Measurements from ENCODE around the gene SSBP1. TPM values are rescaled to one million over a fixed set of nuclear protein-coding genes. Genes with fewer than 3 reads are reported as not detected.

The SSBP1 gene
- total and polyA plus RNA-seq, 2 of the 8 experiments (the other 6 are each of a cell fraction or from before 2014, with no cell fraction given) = 136 to 254 TPM

GRCh38 chr7:141792526-141792925, 54.4 kb downstream of the SSBP1 start:
- no peaks in the 10 kb centered on the region for H4K20me1 ChIP-seq (replicated peaks in 1 of 2; ENCODE audit: control insufficient read depth in 1 of 2, insufficient read depth in 2 of 2, low read length in 2 of 2)
- no peak overlapping the region for H2AK5ac ChIP-seq (ENCODE audit: low read depth, low read length)
- H3K4ac ChIP-seq (replicated peaks; ENCODE audit: insufficient read length, low read depth, low read length) = no peak overlapping the region
- no peak overlapping the region for H4K8ac ChIP-seq (ENCODE audit: extremely low read depth, insufficient read depth, low read length)
- no peak overlapping the region for H2BK20ac ChIP-seq (ENCODE audit: low read length)
- H3K4me2 ChIP-seq (ENCODE audit: insufficient read depth in 1 of 2, low read depth in 2 of 2, low read length in 2 of 2) = no peak overlapping the region
- no peak overlapping the region for H2BK5ac ChIP-seq (ENCODE audit: low read depth, low read length)
- H4K91ac ChIP-seq (replicated peaks; ENCODE audit: insufficient read length, low read length) = no peak overlapping the region
- H3K9me3 ChIP-seq (ENCODE audit: insufficient read depth in 2 of 2, low read depth in 1 of 2, low read length in 1 of 2) = no peaks in the 10 kb centered on the region
- H2BK120ac ChIP-seq (replicated peaks; ENCODE audit: low read depth, low read length) = no peak overlapping the region
- DNase-seq (ENCODE audit: low read depth in 1 of 2, low spot score in 2 of 2) (no peak), FAIRE-seq (no peak)
- H3K79me2 ChIP-seq (ENCODE audit: control insufficient read depth in 1 of 2, insufficient read depth in 2 of 2, low read length in 2 of 2) = no peaks in the 10 kb centered on the region
- H3K36me3 ChIP-seq (ENCODE audit: control insufficient read depth in 2 of 4, insufficient read depth in 4 of 4, low read length in 3 of 4) = peaks cover 0 to 19% (median 6%) of the 10 kb centered on the region in 4 experiments; a peak in 3 of 8 replicates
- H2AFZ ChIP-seq (ENCODE audit: low read length) = no peak overlapping the region
- no peak overlapping the region for H3K9ac ChIP-seq (replicated peaks in 1 of 4; ENCODE audit: extremely low read depth in 1 of 4, low read depth in 3 of 4, low read length in 3 of 4)
- no peak overlapping the region for H2BK15ac ChIP-seq (ENCODE audit: low read length)
- no peaks in the 10 kb centered on the region for H3K79me1 ChIP-seq (ENCODE audit: low read depth, low read length)
- ChIA-PET POLR2A (ENCODE audit: partially characterized antibody) (no interaction called here), CTCF (ENCODE audit: partially characterized antibody) (interaction anchor here (0.7 kb wide), 1 partner anchor 31 kb away, joined by 3 read pairs; no protein-coding TSS in a partner anchor)
- no peaks in the 10 kb centered on the region for H3K23me2 ChIP-seq (ENCODE audit: low read depth, low read length)
- no peak overlapping the region for H3K23ac ChIP-seq (ENCODE audit: insufficient read length)
- H2BK12ac ChIP-seq (ENCODE audit: low read depth, low read length) = no peak overlapping the region
- WGBS, 2 experiments (ENCODE audit: extremely low coverage in 1 of 2, insufficient coverage in 1 of 2, insufficient read length in 1 of 2, insufficient replicate concordance in 2 of 2, low coverage in 1 of 2, low lambda C conversion rate in 2 of 2, missing lambda C conversion rate in 1 of 2) = 86% methylated on average over 2 of the region's 2 CpGs; no CpG with 5 or more reads in 1 of the 2 experiments
- no peak overlapping the region for H4K5ac ChIP-seq (ENCODE audit: insufficient read length, low read depth, low read length)
- H3K14ac ChIP-seq (ENCODE audit: insufficient read length) = no peak overlapping the region
- no peak overlapping the region for H3K56ac ChIP-seq (replicated peaks; ENCODE audit: insufficient read length, low read depth, low read length)
- no peak overlapping the region for H3K27ac ChIP-seq (ENCODE audit: low read depth, low read length)
- H3K27me3 ChIP-seq (replicated peaks in 1 of 4; ENCODE audit: control insufficient read depth in 3 of 4, extremely low read depth in 1 of 4, insufficient read depth in 3 of 4, low read length in 3 of 4) = no peaks in the 10 kb centered on the region
- no peaks in the 10 kb centered on the region for H3K4me1 ChIP-seq (replicated peaks in 1 of 4; ENCODE audit: control insufficient read depth in 3 of 4, insufficient read depth in 4 of 4, low read length in 3 of 4)
- H3K18ac ChIP-seq (ENCODE audit: extremely low read depth, low read length) = no peak overlapping the region
- H3K4me3 ChIP-seq (ENCODE audit: extremely low read depth in 1 of 4, insufficient read depth in 2 of 4, low read depth in 3 of 4, low read length in 4 of 4) = no peak overlapping the region
- TF ChIP-seq CBX8 (IDR thresholded peaks at IDR 0.05; ENCODE audit: borderline replicate concordance, low read depth, low read length) (no peak), SAP30 (IDR thresholded peaks at IDR 0.05; ENCODE audit: insufficient read depth, insufficient replicate concordance, low read length) (no peak), CTCF (IDR thresholded peaks at IDR 0.05; ENCODE audit: control extremely low read depth in 1 of 3, insufficient read depth in 1 of 3, low read depth in 1 of 3, low read length in 3 of 3) (no peak), GABPA (IDR thresholded peaks at IDR 0.05; ENCODE audit: borderline replicate concordance, insufficient read depth, low read length) (no peak), TEAD4 (IDR thresholded peaks at IDR 0.05; ENCODE audit: low read depth, low read length) (no peak), TAF1 (IDR thresholded peaks at IDR 0.05; ENCODE audit: low read depth, low read length) (no peak), ATF2 (IDR thresholded peaks at IDR 0.05; ENCODE audit: low read length) (no peak), FOSL1 (IDR thresholded peaks at IDR 0.05; ENCODE audit: insufficient read depth, low read depth, low read length) (no peak), CREB1 (IDR thresholded peaks at IDR 0.05) (no peak), NRF1 (IDR thresholded peaks at IDR 0.05; ENCODE audit: low read depth, low read length) (no peak)
